IMR-90 (cell line): ENCODE measurements around the gene ZBTB48. TPM values are rescaled to one million over a fixed set of nuclear protein-coding genes. Genes with fewer than 3 reads are reported as not detected.
A peak's percentile ranks its signal among the peaks of the same experiment; 100 is the strongest.

Experiments
- ATAC-seq: fragments of 200-7000 bp; cut with Tn5 transposase; 2 replicates; pipeline ENCODE4 v1.9.1; 2020; ENCODE audit warnings: low read depth, mild to moderate bottlenecking, moderate library complexity
- BruUV-seq: library from RNA; stranded (reverse); fragments of 400-500 nt; replicated peaks from 2 replicates; lab custom pipeline; 2021; lab: Mats Ljungman, UMichigan
- CTCF ChIA-PET: fragments of 300-600 bp; formaldehyde crosslinking; extraction: SDS; loops from one replicate; lab custom pipeline; 2021; ENCODE audit warnings: antibody characterized with exemption; lab: Yijun Ruan, JAX
- POLR2A ChIA-PET: fragments of 300-600 bp; sonication (Branson Sonifier 250); formaldehyde crosslinking; loops from one replicate; lab custom pipeline; 2022; ENCODE audit warnings: antibody characterized with exemption; ENCODE audit not compliant: unreplicated experiment; lab: Charles Lee
- DNase-seq: peaks from one replicate; pipeline ENCODE4 v3.0.0; 2013
- H2AFZ ChIP-seq: replicated peaks from 2 replicates; pipeline ENCODE3; 2013; ENCODE audit warnings: low read length, mild to moderate bottlenecking; ENCODE audit not compliant: poor library complexity
- H2AK5ac ChIP-seq: 2 replicates; pipeline ENCODE4 v1.6.1; 2013; ENCODE audit warnings: low read depth, low read length, inconsistent platforms
- H2AK9ac ChIP-seq: replicated peaks from 2 replicates; pipeline ENCODE3; 2013; ENCODE audit warnings: mild to moderate bottlenecking, low read depth, low read length, moderate library complexity; ENCODE audit not compliant: poor library complexity
- H2BK120ac ChIP-seq: 2 replicates; pipeline ENCODE4 v1.6.1; 2013; ENCODE audit warnings: low read depth, low read length, inconsistent platforms
- H2BK15ac ChIP-seq: 3 replicates; pipeline ENCODE4 v1.6.1; 2013; ENCODE audit warnings: low read depth, low read length, inconsistent platforms
- H2BK20ac ChIP-seq: 2 replicates; pipeline ENCODE4 v1.6.1; 2013; ENCODE audit warnings: low read depth, mild to moderate bottlenecking, inconsistent platforms, low read length, moderate library complexity
- H2BK5ac ChIP-seq: 2 replicates; pipeline ENCODE4 v1.6.1; 2013; ENCODE audit warnings: mild to moderate bottlenecking, low read depth, low read length, inconsistent platforms; ENCODE audit not compliant: poor library complexity, severe bottlenecking
- H3K14ac ChIP-seq: replicated peaks from 2 replicates; pipeline ENCODE4 v1.6.1; 2013; ENCODE audit warnings: low read depth, low read length, inconsistent platforms
- H3K18ac ChIP-seq: 2 replicates; pipeline ENCODE4 v1.6.1; 2013; ENCODE audit warnings: low read depth, low read length, control low read depth
- H3K23ac ChIP-seq: 2 replicates; pipeline ENCODE4 v1.6.1; 2013; ENCODE audit warnings: low read depth, low read length, inconsistent platforms
- H3K27ac ChIP-seq: 2 replicates; pipeline ENCODE4 v1.5.1; 2013; ENCODE audit warnings: mild to moderate bottlenecking, control low read depth, low read length; ENCODE audit not compliant: insufficient read depth
- H3K27me3 ChIP-seq: 2 replicates; pipeline ENCODE4 v1.6.1; 2013; ENCODE audit warnings: low read length; ENCODE audit not compliant: control insufficient read depth, insufficient read depth
- H3K36me3 ChIP-seq: 2 replicates; pipeline ENCODE4 v1.6.1; 2013; ENCODE audit warnings: low read length, mixed read lengths; ENCODE audit not compliant: control insufficient read depth, insufficient read depth
- H3K4ac ChIP-seq: 2 replicates; pipeline ENCODE4 v1.6.1; 2013; ENCODE audit warnings: low read depth, low read length, inconsistent platforms
- H3K4me1 ChIP-seq: 2 replicates; pipeline ENCODE4 v1.6.1; 2013; ENCODE audit warnings: low read length, mixed read lengths; ENCODE audit not compliant: control insufficient read depth, insufficient read depth
- H3K4me2 ChIP-seq: 2 replicates; pipeline ENCODE4 v1.6.1; 2013; ENCODE audit warnings: low read depth, mild to moderate bottlenecking, control low read depth, low read length, moderate library complexity
- H3K4me3 ChIP-seq: 2 replicates; pipeline ENCODE4 v1.5.1; 2013; ENCODE audit warnings: low read depth, mild to moderate bottlenecking, control low read depth, low read length, moderate library complexity; ENCODE audit not compliant: insufficient read depth
- H3K56ac ChIP-seq: 2 replicates; pipeline ENCODE4 v1.6.1; 2013; ENCODE audit warnings: low read length, inconsistent platforms; ENCODE audit not compliant: insufficient read depth; ENCODE audit errors: extremely low read depth
- H3K79me1 ChIP-seq, 2 experiments: 2 replicates each; pipeline ENCODE4 v1.6.1; 2013; ENCODE audit warnings: low read length in 2 of 2, inconsistent platforms in 1 of 2, low read depth in 1 of 2
- H3K9ac ChIP-seq: 2 replicates; pipeline ENCODE4 v1.6.1; 2013; ENCODE audit warnings: low read depth, low read length, control low read depth
- H3K9me1 ChIP-seq: 2 replicates; pipeline ENCODE4 v1.6.1; 2013; ENCODE audit warnings: low read length, inconsistent platforms; ENCODE audit not compliant: insufficient read depth
- H3K9me3 ChIP-seq: 2 replicates; pipeline ENCODE4 v1.6.1; 2013; ENCODE audit warnings: low read length; ENCODE audit not compliant: control insufficient read depth, insufficient read depth
- H4K20me1 ChIP-seq: 2 replicates; pipeline ENCODE4 v1.6.1; 2013; ENCODE audit warnings: low read length, inconsistent platforms; ENCODE audit not compliant: insufficient read depth
- H4K5ac ChIP-seq: 2 replicates; pipeline ENCODE4 v1.6.1; 2013; ENCODE audit warnings: mild to moderate bottlenecking, low read depth, low read length, control low read depth
- H4K8ac ChIP-seq, 2 experiments: 2 replicates each; pipeline ENCODE4 v1.6.1; 2013; ENCODE audit warnings: low read depth in 2 of 2, low read length in 2 of 2, control low read depth in 1 of 2, inconsistent platforms in 1 of 2
- H4K91ac ChIP-seq: 2 replicates; pipeline ENCODE4 v1.6.1; 2013; ENCODE audit warnings: low read depth, low read length, inconsistent platforms; ENCODE audit not compliant: insufficient read depth
- BHLHE40 ChIP-seq: fragments of 150-350 bp; IDR thresholded peaks from 2 replicates; pipeline ENCODE4 v1.6.1; 2016; ENCODE audit warnings: mild to moderate bottlenecking, low read depth, low read length
- CEBPB ChIP-seq: IDR thresholded peaks from 2 replicates; pipeline ENCODE4 v1.6.1; 2012; ENCODE audit warnings: low read depth, low read length, improper control_type of control experiment
- CHD1 ChIP-seq: IDR thresholded peaks from 2 replicates; pipeline ENCODE4 v1.6.1; 2012; ENCODE audit warnings: low read depth, low read length, improper control_type of control experiment
- FOS ChIP-seq: fragments of 150-350 bp; IDR thresholded peaks from 2 replicates; pipeline ENCODE4 v1.6.1; 2016; ENCODE audit warnings: low read depth, low read length
- MAFK ChIP-seq: IDR thresholded peaks from 2 replicates; pipeline ENCODE4 v1.6.1; 2012; ENCODE audit warnings: low read depth, low read length, improper control_type of control experiment
- MAZ ChIP-seq: IDR thresholded peaks from 2 replicates; pipeline ENCODE4 v1.6.1; 2012; ENCODE audit warnings: low read depth, mild to moderate bottlenecking, low read length, improper control_type of control experiment, moderate library complexity, borderline replicate concordance
- NFE2L2 ChIP-seq: fragments of 150-350 bp; IDR thresholded peaks from 2 replicates; pipeline ENCODE4 v1.6.1; 2016; ENCODE audit warnings: low read depth, mild to moderate bottlenecking, low read length
- POLR2A ChIP-seq: IDR thresholded peaks from 2 replicates; pipeline ENCODE4 v1.6.1; 2012; ENCODE audit warnings: mild to moderate bottlenecking, low read depth, low read length
- RAD21 ChIP-seq: IDR thresholded peaks from 2 replicates; pipeline ENCODE4 v1.6.1; 2012; ENCODE audit warnings: low read length, improper control_type of control experiment
- RCOR1 ChIP-seq: IDR thresholded peaks from 2 replicates; pipeline ENCODE4 v1.6.1; 2012; ENCODE audit warnings: mild to moderate bottlenecking, low read length, improper control_type of control experiment; ENCODE audit not compliant: insufficient replicate concordance
- RFX5 ChIP-seq: IDR thresholded peaks from 2 replicates; pipeline ENCODE4 v1.8.0; 2012; ENCODE audit warnings: low read depth, mild to moderate bottlenecking, low read length, moderate library complexity
- SMC3 ChIP-seq: fragments of 150-350 bp; IDR thresholded peaks from 2 replicates; pipeline ENCODE4 v1.6.1; 2016; ENCODE audit warnings: low read depth, mild to moderate bottlenecking, antibody characterized with exemption, low read length, moderate library complexity
- USF2 ChIP-seq: fragments of 150-350 bp; IDR thresholded peaks from 2 replicates; pipeline ENCODE4 v1.6.1; 2017; ENCODE audit warnings: mild to moderate bottlenecking, antibody characterized with exemption, low read length, low read depth
- WGBS, 2 experiments: methylation state at CpG; one replicate each; pipeline versions ENCODE4 v1.1.5 to v1.1.7; 2013; ENCODE audit warnings: missing lambda C conversion rate in 2 of 2; ENCODE audit not compliant: insufficient read length in 1 of 2; ENCODE audit errors: extremely low coverage in 2 of 2; 5-methylcytosine and 5-hydroxymethylcytosine counted together
- dilution Hi-C: fragments of 300-500 bp; cut with HindIII; formaldehyde crosslinking; loops from one replicate; pipeline ENCODE4 v1.14.3; 2018; ENCODE audit warnings: low sequenced_read_pairs; ENCODE audit not compliant: unreplicated experiment
- in situ Hi-C: fragments of 300-500 bp; cut with MboI; formaldehyde crosslinking; loops from 3 replicates; pipeline ENCODE4 v1.14.3; 2019; ENCODE audit warnings: low sequenced_read_pairs, inconsistent platforms, mixed read lengths
- intact Hi-C: fragments of 100-400 bp; cut with micrococcal nuclease; formaldehyde crosslinking; loops from 2 replicates; pipeline ENCODE4 v1.10.0; 2022
- polyA plus RNA-seq, 3 experiments: library from polyadenylated mRNA; depleted of rRNA; stranded (reverse); fragments of >200 nt; gene quantifications; 2 replicates each; pipeline ENCODE4 v1.2.3, GENCODE V29; 2012; ENCODE audit warnings: low replicate concordance in 1 of 3
- total RNA-seq: library from RNA; depleted of rRNA; stranded (reverse); fragments of >200 nt; gene quantifications from 2 replicates; pipeline ENCODE4 v1.2.3, GENCODE V29; 2012
- TF ChIP-seq, protein P1 (sequence below): conservative IDR thresholded peaks from 2 replicates; pipeline ENCODE4 v1.5.1; 2012; ENCODE audit warnings: mild to moderate bottlenecking, low read depth, low read length, improper control_type of control experiment

The ZBTB48 gene
- total and polyA plus RNA-seq, 2 of the 4 experiments (the other 2 are of a cell fraction), result 9.3 to 17.5 TPM

GRCh38 chr1:6581561-6582305 is 1.9 kb downstream of the ZBTB48 start:
- Histone ChIP-seq H3K4me1 (peaks cover 11% of the 10 kb centered on the region), H2AFZ (no peak overlapping the region), H3K23ac (no peak overlapping the region), H3K14ac (no peak overlapping the region), H2BK20ac (no peak overlapping the region), H3K9me3 (no peaks in the 10 kb centered on the region), H3K4ac (no peak overlapping the region), H3K9ac (no peak overlapping the region), H4K20me1 (peaks cover 15% of the 10 kb centered on the region), H3K18ac (no peak overlapping the region), H4K91ac (no peak overlapping the region), H3K9me1 (peaks cover 17% of the 10 kb centered on the region), H3K56ac (no peak overlapping the region), H2BK120ac (no peak overlapping the region), H2BK15ac (no peak overlapping the region), H3K27me3 (no peaks in the 10 kb centered on the region), H2BK5ac (no peak overlapping the region), H3K79me1 (peaks cover 15 to 43% of the 10 kb centered on the region in 2 experiments), H4K8ac (no peak overlapping the region), H2AK5ac (no peak overlapping the region), H3K36me3 (0 out of 2 replicates have a peak, but pooled peaks cover 3% of the 10 kb centered on the region), H3K4me3 (no peak overlapping the region), H2AK9ac (peak overlapping the region; percentile 1), H3K4me2 (no peak overlapping the region), H4K5ac (no peak overlapping the region), H3K27ac (no peak overlapping the region)
- dilution Hi-C loops, result no loop called here
- DNase-seq (no peak), ATAC-seq (no peak)
- ChIA-PET CTCF (interaction anchor here (0.5 to 0.7 kb wide), 3 partner anchors 8 to 21 kb away, joined by 3 to 6 read pairs (median 5); no protein-coding TSS in a partner anchor), POLR2A (no interaction called here)
- BruUV-seq, result no TSS peak
- TF ChIP-seq POLR2A (no peak), NFE2L2 (no peak), FOS (no peak), CHD1 (no peak), MAZ (no peak), RFX5 (no peak), MAFK (no peak), USF2 (no peak), RCOR1 (no peak), CEBPB (no peak), RAD21 (no peak), SMC3 (no peak), BHLHE40 (no peak)
- TF ChIP-seq, protein P1, sequence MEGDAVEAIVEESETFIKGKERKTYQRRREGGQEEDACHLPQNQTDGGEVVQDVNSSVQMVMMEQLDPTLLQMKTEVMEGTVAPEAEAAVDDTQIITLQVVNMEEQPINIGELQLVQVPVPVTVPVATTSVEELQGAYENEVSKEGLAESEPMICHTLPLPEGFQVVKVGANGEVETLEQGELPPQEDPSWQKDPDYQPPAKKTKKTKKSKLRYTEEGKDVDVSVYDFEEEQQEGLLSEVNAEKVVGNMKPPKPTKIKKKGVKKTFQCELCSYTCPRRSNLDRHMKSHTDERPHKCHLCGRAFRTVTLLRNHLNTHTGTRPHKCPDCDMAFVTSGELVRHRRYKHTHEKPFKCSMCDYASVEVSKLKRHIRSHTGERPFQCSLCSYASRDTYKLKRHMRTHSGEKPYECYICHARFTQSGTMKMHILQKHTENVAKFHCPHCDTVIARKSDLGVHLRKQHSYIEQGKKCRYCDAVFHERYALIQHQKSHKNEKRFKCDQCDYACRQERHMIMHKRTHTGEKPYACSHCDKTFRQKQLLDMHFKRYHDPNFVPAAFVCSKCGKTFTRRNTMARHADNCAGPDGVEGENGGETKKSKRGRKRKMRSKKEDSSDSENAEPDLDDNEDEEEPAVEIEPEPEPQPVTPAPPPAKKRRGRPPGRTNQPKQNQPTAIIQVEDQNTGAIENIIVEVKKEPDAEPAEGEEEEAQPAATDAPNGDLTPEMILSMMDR, result no peak
- in situ Hi-C loops, result no loop called here
- intact Hi-C loops, result no loop called here
- WGBS, 2 experiments, result 100% methylated on average over 1 of the region's 10 CpGs; no CpG with 5 or more reads in 1 of the 2 experiments
